HCT116 (cell line): ENCODE results near the gene DOLPP1. TPM values are rescaled to one million over a fixed set of nuclear protein-coding genes. Genes with fewer than 3 reads are reported as not detected.

Experiments used
- ATAC-seq: fragments of 200-7000 bp; cut with Tn5 transposase; 2 replicates; pipeline ENCODE4 v1.9.1; 2020; ENCODE audit warnings: mild to moderate bottlenecking, moderate library complexity
- BruUV-seq: library from RNA; stranded (reverse); fragments of 400-500 nt; replicated peaks from 2 replicates; lab custom pipeline; 2021; lab: Mats Ljungman, UMichigan
- CTCF ChIA-PET: fragments of 300-600 bp; sonication (Branson Sonifier 250); formaldehyde crosslinking; loops from one replicate; lab custom pipeline; 2021; ENCODE audit warnings: antibody characterized with exemption; lab: Charles Lee
- POLR2A ChIA-PET: fragments of 300-600, 350-600 bp; sonication (Branson Sonifier 250); formaldehyde crosslinking; loops from one replicate; lab custom pipeline; 2021; ENCODE audit warnings: antibody characterized with exemption; lab: Charles Lee
- RAD21 ChIA-PET, 2 experiments: fragments of 300-600 bp; sonication (Branson Sonifier 250); formaldehyde crosslinking; loops; one replicate each; lab custom pipeline; 2023; ENCODE audit warnings: low total read pairs in 2 of 2; ENCODE audit not compliant: uncharacterized antibody in 2 of 2, unreplicated experiment in 2 of 2, low non-redundant PET in 1 of 2; lab: Charles Lee
- DNase-seq: peaks from one replicate; pipeline ENCODE4 v3.0.0-alpha.2; 2010; ENCODE audit warnings: low read depth, low spot score
- H2AFZ ChIP-seq: fragments of 200-600 bp; shearing (Covaris generic), sonication (generic); 2 replicates; pipeline ENCODE4 v1.6.1; 2017; ENCODE audit warnings: low read depth, mixed run types, mixed read lengths, antibody characterized with exemption, low read length; ENCODE audit not compliant: poor library complexity, severe bottlenecking
- H3K27ac ChIP-seq: 2 replicates; pipeline ENCODE4 v1.5.1; 2012; ENCODE audit warnings: low read depth, low read length
- H3K27me3 ChIP-seq: fragments of 200-600 bp; sonication (generic); 2 replicates; pipeline ENCODE4 v1.6.1; 2016; ENCODE audit warnings: mixed run types, low read length, mixed read lengths; ENCODE audit not compliant: insufficient read depth
- H3K36me3 ChIP-seq, 2 experiments: fragments of 200-500 bp in 1 of 2; fragments of 200-600 bp in 1 of 2; sonication (Bioruptor generic) in 1 of 2; sonication (generic) in 1 of 2; 2 replicates each; pipeline versions ENCODE4 v1.5.1 to v1.6.1; 2014 to 2016; ENCODE audit warnings: low read length in 2 of 2, inconsistent platforms in 1 of 2, mixed read lengths in 1 of 2, mixed run types in 1 of 2; ENCODE audit not compliant: insufficient read depth in 2 of 2, control insufficient read depth in 1 of 2
- H3K4me1 ChIP-seq, 2 experiments: fragments of 200-600 bp in 1 of 2; sonication (generic) in 1 of 2; 2 replicates each; pipeline versions ENCODE4 v1.5.1 to v1.6.1; 2012 to 2017; ENCODE audit warnings: low read length in 2 of 2, inconsistent platforms in 1 of 2, mild to moderate bottlenecking in 1 of 2, mixed read lengths in 1 of 2, mixed run types in 1 of 2, moderate library complexity in 1 of 2; ENCODE audit not compliant: insufficient read depth in 2 of 2, control insufficient read depth in 1 of 2
- H3K4me2 ChIP-seq: fragments of 200-600 bp; sonication (generic); 2 replicates; pipeline ENCODE4 v1.6.1; 2017; ENCODE audit warnings: mixed run types, low read length, mixed read lengths
- H3K4me3 ChIP-seq, 2 experiments: fragments of 200-600 bp in 1 of 2; sonication (generic) in 1 of 2; replicated peaks in 1 of 2; 2 replicates each; pipeline ENCODE4 v1.5.1; 2011 to 2016; ENCODE audit warnings: low read length in 2 of 2, control low read depth in 1 of 2, low read depth in 1 of 2, mild to moderate bottlenecking in 1 of 2, mixed read lengths in 1 of 2, mixed run types in 1 of 2
- H3K79me2 ChIP-seq: fragments of 200-600 bp; sonication (generic); 2 replicates; pipeline ENCODE4 v1.6.1; 2017; ENCODE audit warnings: mild to moderate bottlenecking, mixed run types, low read length, moderate library complexity, mixed read lengths; ENCODE audit not compliant: insufficient read depth
- H3K9ac ChIP-seq: fragments of 200-600 bp; sonication (generic); 2 replicates; pipeline ENCODE4 v1.6.1; 2016; ENCODE audit warnings: low read length, mixed read lengths
- H3K9me2 ChIP-seq: fragments of 200-600 bp; sonication (generic), shearing (Covaris generic); 2 replicates; pipeline ENCODE4 v1.6.1; 2017; ENCODE audit warnings: mixed run types, mild to moderate bottlenecking, moderate library complexity; ENCODE audit not compliant: insufficient read depth
- H3K9me3 ChIP-seq, 2 experiments: fragments of 200-500 bp in 1 of 2; fragments of 200-600 bp in 1 of 2; sonication (Bioruptor generic) in 1 of 2; sonication (generic) in 1 of 2; 2 replicates each; pipeline ENCODE4 v1.6.1; 2014 to 2017; ENCODE audit warnings: low read length in 2 of 2, mixed read lengths in 2 of 2, inconsistent platforms in 1 of 2, low read depth in 1 of 2, mild to moderate bottlenecking in 1 of 2, mixed run types in 1 of 2, moderate library complexity in 1 of 2; ENCODE audit not compliant: control insufficient read depth in 1 of 2, insufficient read depth in 1 of 2
- H4K20me1 ChIP-seq: fragments of 200-600 bp; sonication (generic), shearing (Covaris generic); 2 replicates; pipeline ENCODE4 v1.6.1; 2017; ENCODE audit warnings: mixed run types, mild to moderate bottlenecking, moderate library complexity; ENCODE audit not compliant: insufficient read depth
- CBX3 ChIP-seq: IDR thresholded peaks from 2 replicates; pipeline ENCODE4 v1.6.1; 2012; ENCODE audit warnings: low read depth
- CEBPB ChIP-seq: IDR thresholded peaks from 2 replicates; pipeline ENCODE4 v1.6.1; 2012; ENCODE audit warnings: low read depth
- EGR1 ChIP-seq: IDR thresholded peaks from 2 replicates; pipeline ENCODE4 v1.6.1; 2012; ENCODE audit warnings: low read depth
- ELF1 ChIP-seq: IDR thresholded peaks from 2 replicates; pipeline ENCODE4 v1.6.1; 2012; ENCODE audit warnings: low read depth, borderline replicate concordance
- EZH2 ChIP-seq: fragments of 200-600 bp; sonication (generic); IDR thresholded peaks from 2 replicates; pipeline ENCODE4 v1.6.1; 2017; ENCODE audit warnings: antibody characterized with exemption, mixed run types
- EZH2phosphoT487 ChIP-seq: fragments of 200-600 bp; IDR thresholded peaks from 2 replicates; pipeline ENCODE4 v1.6.1; 2018; ENCODE audit warnings: antibody characterized with exemption, borderline replicate concordance
- FOSL1 ChIP-seq: IDR thresholded peaks from 2 replicates; pipeline ENCODE4 v1.6.1; 2012; ENCODE audit warnings: low read depth
- JUND ChIP-seq: IDR thresholded peaks from 2 replicates; pipeline ENCODE4 v1.6.1; 2012
- POLR2A ChIP-seq: IDR thresholded peaks from 2 replicates; pipeline ENCODE4 v1.7.0; 2011; ENCODE audit warnings: borderline replicate concordance; ENCODE audit not compliant: insufficient read depth, insufficient read length; ENCODE audit errors: extremely low read depth
- POLR2AphosphoS5 ChIP-seq: IDR thresholded peaks from 2 replicates; pipeline ENCODE4 v1.6.1; 2011; ENCODE audit warnings: mild to moderate bottlenecking, low read depth, low read length, moderate library complexity
- RAD21 ChIP-seq: IDR thresholded peaks from 2 replicates; pipeline ENCODE4 v1.6.1; 2012; ENCODE audit warnings: low read depth, mild to moderate bottlenecking
- SIN3A ChIP-seq: IDR thresholded peaks from 2 replicates; pipeline ENCODE4 v1.6.1; 2012; ENCODE audit warnings: low read depth
- SP1 ChIP-seq: IDR thresholded peaks from 2 replicates; pipeline ENCODE4 v1.6.1; 2012; ENCODE audit warnings: low read depth
- SRF ChIP-seq: IDR thresholded peaks from 2 replicates; pipeline ENCODE4 v1.6.1; 2012; ENCODE audit warnings: low read depth
- TCF7L2 ChIP-seq: IDR thresholded peaks from 2 replicates; pipeline ENCODE4 v1.7.0; 2011; ENCODE audit warnings: borderline replicate concordance, inconsistent platforms; ENCODE audit not compliant: insufficient read depth, insufficient read length; ENCODE audit errors: extremely low read depth
- ZFX ChIP-seq: fragments of 450-650 bp; IDR thresholded peaks from 2 replicates; pipeline ENCODE4 v1.6.1; 2017
- ZNF274 ChIP-seq: fragments of 200-500 bp; sonication (Bioruptor generic); IDR thresholded peaks from 2 replicates; pipeline ENCODE4 v1.6.1; 2014; ENCODE audit warnings: mild to moderate bottlenecking, low read depth, low read length, inconsistent platforms
- intact Hi-C: fragments of 100-400 bp; cut with micrococcal nuclease; formaldehyde crosslinking; loops from 2 replicates; pipeline ENCODE4 v1.10.0; 2022
- total RNA-seq: library from RNA; stranded (reverse); gene quantifications from one replicate; pipeline ENCODE4 v1.2.1, GENCODE V29; 2021; ENCODE audit not compliant: unreplicated experiment
- TF ChIP-seq, protein P1 (sequence below): IDR thresholded peaks from 2 replicates; pipeline ENCODE4 v1.6.1; 2012
- TF ChIP-seq, protein P2 (sequence below), 3 experiments: fragments of 200-600 bp in 1 of 3; sonication (generic) in 1 of 3; IDR thresholded peaks in 2 of 3; conservative IDR thresholded peaks in 1 of 3; 2 replicates each; pipeline ENCODE4 v1.5.1; 2012 to 2017; ENCODE audit warnings: low read depth in 2 of 3, low read length in 2 of 3, antibody characterized with exemption in 1 of 3, borderline replicate concordance in 1 of 3, control low read depth in 1 of 3, mild to moderate bottlenecking in 1 of 3, mixed read lengths in 1 of 3, mixed run types in 1 of 3, moderate library complexity in 1 of 3; ENCODE audit not compliant: insufficient read depth in 1 of 3
- TF ChIP-seq, protein P3 (sequence below): IDR thresholded peaks from 2 replicates; pipeline ENCODE4 v1.6.1; 2011; ENCODE audit warnings: mild to moderate bottlenecking, low read length, moderate library complexity; ENCODE audit not compliant: insufficient replicate concordance; ENCODE audit errors: extremely low read depth
- TF ChIP-seq, protein P4 (sequence below): IDR thresholded peaks from 2 replicates; pipeline ENCODE4 v1.6.1; 2012; ENCODE audit warnings: low read depth

Gene DOLPP1
- total RNA-seq, 1 experiment from 2014 or later: 17.4 TPM

DNA sequence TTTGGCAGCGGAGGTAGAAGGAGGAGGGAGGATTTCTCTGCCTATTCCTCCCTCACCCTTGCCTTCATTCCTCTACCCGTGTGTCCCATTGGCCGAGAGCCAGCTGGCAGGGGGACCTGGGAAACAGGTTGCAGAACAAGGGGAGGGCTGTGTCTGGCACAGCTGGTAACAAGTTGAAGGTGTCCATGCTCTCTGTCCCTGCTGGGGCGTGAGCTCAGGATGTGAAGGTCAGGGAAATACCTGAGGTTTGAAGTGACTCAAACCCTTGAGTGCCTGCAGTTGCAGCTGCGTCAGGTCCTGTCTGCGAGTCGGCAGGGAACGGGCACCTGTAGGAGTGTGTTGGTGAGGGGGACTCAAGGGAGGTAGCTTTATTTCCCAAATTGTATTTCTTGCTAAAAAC is 28.3 kb upstream of the DOLPP1 start (continued):
- TF ChIP-seq FOSL1: no peak
- TF ChIP-seq CBX3: no peak

DNA sequence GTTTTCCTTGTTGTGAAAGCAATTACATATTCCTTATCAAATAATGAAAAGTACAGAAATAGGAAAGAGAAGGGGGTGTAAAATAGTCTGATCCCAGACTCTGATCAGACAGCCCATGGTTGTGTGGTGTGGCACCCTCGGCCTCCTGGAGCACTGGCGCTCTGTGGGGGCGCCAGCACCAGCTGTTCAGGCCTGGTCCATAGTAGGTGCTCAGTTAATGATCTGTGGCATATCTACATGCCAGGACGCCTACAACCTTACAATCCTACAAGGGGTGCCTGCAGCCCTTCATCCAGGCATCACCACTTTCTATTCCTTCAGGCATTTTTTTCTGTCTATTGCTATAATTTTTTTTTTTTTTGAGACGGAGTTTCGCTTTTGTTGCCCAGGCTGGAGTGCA is 27.9 kb upstream of the DOLPP1 start:
- H3K9ac ChIP-seq: no peak overlapping the region
- no peaks in the 10 kb centered on the region for H3K79me2 ChIP-seq
- H4K20me1 ChIP-seq: no peaks in the 10 kb centered on the region
- H3K27me3 ChIP-seq: no peaks in the 10 kb centered on the region
- no peak overlapping the region for H2AFZ ChIP-seq
- no peak overlapping the region for H3K27ac ChIP-seq
- RAD21 ChIA-PET: no interaction called here
- ATAC-seq: peak; percentile 21; the same call in 1 of the 2 replicates
- TF ChIP-seq ELF1: no peak
- TF ChIP-seq POLR2AphosphoS5: no peak
- TF ChIP-seq SP1: no peak
- no peak for TF ChIP-seq ZNF274
- no peak for TF ChIP-seq TCF7L2
- no peak for TF ChIP-seq RAD21
- TF ChIP-seq CEBPB: no peak
- no peak for TF ChIP-seq EGR1
- TF ChIP-seq, protein P1, sequence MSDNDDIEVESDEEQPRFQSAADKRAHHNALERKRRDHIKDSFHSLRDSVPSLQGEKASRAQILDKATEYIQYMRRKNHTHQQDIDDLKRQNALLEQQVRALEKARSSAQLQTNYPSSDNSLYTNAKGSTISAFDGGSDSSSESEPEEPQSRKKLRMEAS: no peak
- TF ChIP-seq EZH2: no peak
- TF ChIP-seq SRF: no peak
- TF ChIP-seq, protein P2, sequence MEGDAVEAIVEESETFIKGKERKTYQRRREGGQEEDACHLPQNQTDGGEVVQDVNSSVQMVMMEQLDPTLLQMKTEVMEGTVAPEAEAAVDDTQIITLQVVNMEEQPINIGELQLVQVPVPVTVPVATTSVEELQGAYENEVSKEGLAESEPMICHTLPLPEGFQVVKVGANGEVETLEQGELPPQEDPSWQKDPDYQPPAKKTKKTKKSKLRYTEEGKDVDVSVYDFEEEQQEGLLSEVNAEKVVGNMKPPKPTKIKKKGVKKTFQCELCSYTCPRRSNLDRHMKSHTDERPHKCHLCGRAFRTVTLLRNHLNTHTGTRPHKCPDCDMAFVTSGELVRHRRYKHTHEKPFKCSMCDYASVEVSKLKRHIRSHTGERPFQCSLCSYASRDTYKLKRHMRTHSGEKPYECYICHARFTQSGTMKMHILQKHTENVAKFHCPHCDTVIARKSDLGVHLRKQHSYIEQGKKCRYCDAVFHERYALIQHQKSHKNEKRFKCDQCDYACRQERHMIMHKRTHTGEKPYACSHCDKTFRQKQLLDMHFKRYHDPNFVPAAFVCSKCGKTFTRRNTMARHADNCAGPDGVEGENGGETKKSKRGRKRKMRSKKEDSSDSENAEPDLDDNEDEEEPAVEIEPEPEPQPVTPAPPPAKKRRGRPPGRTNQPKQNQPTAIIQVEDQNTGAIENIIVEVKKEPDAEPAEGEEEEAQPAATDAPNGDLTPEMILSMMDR (IDR thresholded peaks at IDR 0.05 in 2 of 3, conservative IDR thresholded peaks at IDR 0.05 in 1 of 3; ENCODE audit: borderline replicate concordance in 1 of 3, insufficient read depth in 1 of 3, low read depth in 2 of 3, low read length in 2 of 3): no peak
- TF ChIP-seq, protein P3, sequence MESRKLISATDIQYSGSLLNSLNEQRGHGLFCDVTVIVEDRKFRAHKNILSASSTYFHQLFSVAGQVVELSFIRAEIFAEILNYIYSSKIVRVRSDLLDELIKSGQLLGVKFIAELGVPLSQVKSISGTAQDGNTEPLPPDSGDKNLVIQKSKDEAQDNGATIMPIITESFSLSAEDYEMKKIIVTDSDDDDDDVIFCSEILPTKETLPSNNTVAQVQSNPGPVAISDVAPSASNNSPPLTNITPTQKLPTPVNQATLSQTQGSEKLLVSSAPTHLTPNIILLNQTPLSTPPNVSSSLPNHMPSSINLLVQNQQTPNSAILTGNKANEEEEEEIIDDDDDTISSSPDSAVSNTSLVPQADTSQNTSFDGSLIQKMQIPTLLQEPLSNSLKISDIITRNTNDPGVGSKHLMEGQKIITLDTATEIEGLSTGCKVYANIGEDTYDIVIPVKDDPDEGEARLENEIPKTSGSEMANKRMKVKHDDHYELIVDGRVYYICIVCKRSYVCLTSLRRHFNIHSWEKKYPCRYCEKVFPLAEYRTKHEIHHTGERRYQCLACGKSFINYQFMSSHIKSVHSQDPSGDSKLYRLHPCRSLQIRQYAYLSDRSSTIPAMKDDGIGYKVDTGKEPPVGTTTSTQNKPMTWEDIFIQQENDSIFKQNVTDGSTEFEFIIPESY: no peak
- no peak for TF ChIP-seq POLR2A
- no peak for TF ChIP-seq CBX3
- TF ChIP-seq ZFX: no peak
- no peak for TF ChIP-seq SIN3A
- no peak for TF ChIP-seq JUND
- TF ChIP-seq, protein P4, sequence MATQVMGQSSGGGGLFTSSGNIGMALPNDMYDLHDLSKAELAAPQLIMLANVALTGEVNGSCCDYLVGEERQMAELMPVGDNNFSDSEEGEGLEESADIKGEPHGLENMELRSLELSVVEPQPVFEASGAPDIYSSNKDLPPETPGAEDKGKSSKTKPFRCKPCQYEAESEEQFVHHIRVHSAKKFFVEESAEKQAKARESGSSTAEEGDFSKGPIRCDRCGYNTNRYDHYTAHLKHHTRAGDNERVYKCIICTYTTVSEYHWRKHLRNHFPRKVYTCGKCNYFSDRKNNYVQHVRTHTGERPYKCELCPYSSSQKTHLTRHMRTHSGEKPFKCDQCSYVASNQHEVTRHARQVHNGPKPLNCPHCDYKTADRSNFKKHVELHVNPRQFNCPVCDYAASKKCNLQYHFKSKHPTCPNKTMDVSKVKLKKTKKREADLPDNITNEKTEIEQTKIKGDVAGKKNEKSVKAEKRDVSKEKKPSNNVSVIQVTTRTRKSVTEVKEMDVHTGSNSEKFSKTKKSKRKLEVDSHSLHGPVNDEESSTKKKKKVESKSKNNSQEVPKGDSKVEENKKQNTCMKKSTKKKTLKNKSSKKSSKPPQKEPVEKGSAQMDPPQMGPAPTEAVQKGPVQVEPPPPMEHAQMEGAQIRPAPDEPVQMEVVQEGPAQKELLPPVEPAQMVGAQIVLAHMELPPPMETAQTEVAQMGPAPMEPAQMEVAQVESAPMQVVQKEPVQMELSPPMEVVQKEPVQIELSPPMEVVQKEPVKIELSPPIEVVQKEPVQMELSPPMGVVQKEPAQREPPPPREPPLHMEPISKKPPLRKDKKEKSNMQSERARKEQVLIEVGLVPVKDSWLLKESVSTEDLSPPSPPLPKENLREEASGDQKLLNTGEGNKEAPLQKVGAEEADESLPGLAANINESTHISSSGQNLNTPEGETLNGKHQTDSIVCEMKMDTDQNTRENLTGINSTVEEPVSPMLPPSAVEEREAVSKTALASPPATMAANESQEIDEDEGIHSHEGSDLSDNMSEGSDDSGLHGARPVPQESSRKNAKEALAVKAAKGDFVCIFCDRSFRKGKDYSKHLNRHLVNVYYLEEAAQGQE: no peak
- TF ChIP-seq EZH2phosphoT487: no peak
- DNase-seq: no peak
- CTCF ChIA-PET: no interaction called here
- H3K4me2 ChIP-seq: peak overlapping the region; percentile 57
- intact Hi-C loops: no loop called here
- POLR2A ChIA-PET: no interaction called here
- peaks cover 14 to 17% of the 10 kb centered on the region in 2 experiments for H3K4me1 ChIP-seq
- no peaks in the 10 kb centered on the region for H3K9me2 ChIP-seq
- BruUV-seq: TSS peak; percentile 33
- no peak overlapping the region for H3K4me3 ChIP-seq
- H3K36me3 ChIP-seq: no peaks in the 10 kb centered on the region; a peak in 1 of 4 replicates
- H3K9me3 ChIP-seq: no peaks in the 10 kb centered on the region
